COLO668 (cell line): ENCODE data around the gene SYNPR.

Experiments used
- DNase-seq: peaks from one replicate; lab custom pipeline; 2025; ENCODE audit not compliant: unreplicated experiment; lab: John Stamatoyannopoulos, UW

The SYNPR gene

GRCh38 chr3:63303238-63303637 lies 25.1 kb downstream of the SYNPR start:
- DNase-seq = no peak

- no peak for DNase-seq
Observed at GRCh38 chr3:63304421-63304820, 26.3 kb downstream of the SYNPR start.

GRCh38 chr3:63308072-63308471 lies 30.0 kb downstream of the SYNPR start:
- no peak for DNase-seq

GRCh38 chr3:63309768-63310167 lies 31.7 kb downstream of the SYNPR start:
- no peak for DNase-seq

GRCh38 chr3:63323766-63324165 lies 45.7 kb downstream of the SYNPR start:
- DNase-seq = no peak

- DNase-seq = no peak
Observed at GRCh38 chr3:63324621-63325020, 46.5 kb downstream of the SYNPR start.

GRCh38 chr3:63325386-63325785 lies 47.3 kb downstream of the SYNPR start:
- no peak for DNase-seq

- DNase-seq = no peak
Observed at GRCh38 chr3:63328365-63328764, 50.3 kb downstream of the SYNPR start.

- no peak for DNase-seq
Observed at GRCh38 chr3:63331520-63331919, 53.4 kb downstream of the SYNPR start.

- no peak for DNase-seq
Observed at GRCh38 chr3:63333815-63334214, 55.7 kb downstream of the SYNPR start.

- no peak for DNase-seq
Observed at GRCh38 chr3:63338351-63338750, 60.2 kb downstream of the SYNPR start.

- DNase-seq = peak; percentile 86
Observed at GRCh38 chr3:63343674-63344073, 65.6 kb downstream of the SYNPR start.

- no peak for DNase-seq
Observed at GRCh38 chr3:63344661-63345060, 66.6 kb downstream of the SYNPR start.

- DNase-seq = peak; percentile 47
Observed at GRCh38 chr3:63349583-63350573, 71.8 kb downstream of the SYNPR start.

- DNase-seq = peak; percentile 18
Observed at GRCh38 chr3:63351159-63352007, 73.3 kb downstream of the SYNPR start.

GRCh38 chr3:63352008-63352279 lies 73.8 kb downstream of the SYNPR start:
- no peak for DNase-seq

GRCh38 chr3:63353383-63353782 lies 75.3 kb downstream of the SYNPR start:
- no peak for DNase-seq

GRCh38 chr3:63354160-63354559 lies 76.1 kb downstream of the SYNPR start:
- DNase-seq = no peak

GRCh38 chr3:63355809-63356208 lies 77.7 kb downstream of the SYNPR start:
- DNase-seq = no peak

- no peak for DNase-seq
Observed at GRCh38 chr3:63364495-63364894, 86.4 kb downstream of the SYNPR start.

- peak; percentile 2 for DNase-seq
Observed at GRCh38 chr3:63364910-63365309, 86.8 kb downstream of the SYNPR start.

GRCh38 chr3:63365671-63366070 lies 87.6 kb downstream of the SYNPR start:
- DNase-seq = no peak
